OCI-LY7 (cell line): ENCODE data around the gene ABCD2. TPM values are rescaled to one million over a fixed set of nuclear protein-coding genes. Genes with fewer than 3 reads are reported as not detected.

ENCODE experiments used
- BruUV-seq: library from RNA; stranded (reverse); fragments of 400-500 nt; replicated peaks from 2 replicates; lab custom pipeline; 2021; lab: Mats Ljungman, UMichigan
- CTCF ChIA-PET: fragments of 300-600 bp; sonication (Branson Sonifier 250); formaldehyde crosslinking; loops from one replicate; lab custom pipeline; 2022; ENCODE audit warnings: antibody characterized with exemption; ENCODE audit not compliant: unreplicated experiment; lab: Charles Lee
- POLR2A ChIA-PET: fragments of 300-600 bp; sonication (Branson Sonifier 250); formaldehyde crosslinking; loops from one replicate; lab custom pipeline; 2022; ENCODE audit warnings: antibody characterized with exemption; lab: Charles Lee
- DNase-seq: peaks from one replicate; pipeline ENCODE4 v3.0.0-alpha.2; 2015; ENCODE audit warnings: low spot score
- H2AFZ ChIP-seq: fragments of 200-600 bp; sonication (generic), shearing (Covaris generic); 2 replicates; pipeline ENCODE4 v1.6.1; 2014; ENCODE audit warnings: mild to moderate bottlenecking, antibody characterized with exemption, low read length, moderate library complexity
- H3K27ac ChIP-seq: fragments of 200-600 bp; sonication (generic); 2 replicates; pipeline ENCODE4 v1.5.1; 2014; ENCODE audit warnings: mixed run types, low read depth, mild to moderate bottlenecking, moderate library complexity, low read length, inconsistent platforms; ENCODE audit not compliant: poor library complexity, severe bottlenecking
- H3K36me3 ChIP-seq: fragments of 200-600 bp; sonication (generic); 2 replicates; pipeline ENCODE4 v1.6.1; 2014; ENCODE audit warnings: mild to moderate bottlenecking, antibody characterized with exemption, low read length, moderate library complexity, mixed read lengths; ENCODE audit not compliant: insufficient read depth
- H3K4me1 ChIP-seq: fragments of 200-600 bp; sonication (generic); 2 replicates; pipeline ENCODE4 v1.5.1; 2014; ENCODE audit warnings: mild to moderate bottlenecking, low read length; ENCODE audit not compliant: insufficient read depth, poor library complexity, severe bottlenecking
- H3K4me2 ChIP-seq: fragments of 200-600 bp; sonication (generic); 2 replicates; pipeline ENCODE4 v1.6.1; 2014; ENCODE audit warnings: mild to moderate bottlenecking, low read length
- H3K4me3 ChIP-seq: fragments of 200-600 bp; sonication (generic); 2 replicates; pipeline ENCODE4 v1.5.1; 2014; ENCODE audit warnings: mild to moderate bottlenecking, low read depth, low read length; ENCODE audit not compliant: poor library complexity, severe bottlenecking
- H3K79me2 ChIP-seq: fragments of 200-600 bp; sonication (generic); 2 replicates; pipeline ENCODE4 v1.6.1; 2016; ENCODE audit warnings: low read depth, mild to moderate bottlenecking, low read length, moderate library complexity, mixed read lengths; ENCODE audit not compliant: insufficient read depth
- H3K9me2 ChIP-seq: fragments of 200-600 bp; sonication (generic); 2 replicates; pipeline ENCODE4 v1.6.1; 2016; ENCODE audit warnings: mild to moderate bottlenecking, low read length, mixed read lengths; ENCODE audit not compliant: insufficient read depth
- H3K9me3 ChIP-seq: fragments of 200-600 bp; sonication (generic); 2 replicates; pipeline ENCODE4 v1.6.1; 2014; ENCODE audit warnings: mild to moderate bottlenecking, mixed run types, low read length, mixed read lengths
- H4K20me1 ChIP-seq: fragments of 200-600 bp; sonication (generic); 2 replicates; pipeline ENCODE4 v1.6.1; 2014; ENCODE audit warnings: mild to moderate bottlenecking, antibody characterized with exemption, low read length, moderate library complexity, mixed read lengths; ENCODE audit not compliant: insufficient read depth
- EZH2phosphoT487 ChIP-seq: fragments of 200-600 bp; sonication (generic); IDR thresholded peaks from 2 replicates; pipeline ENCODE4 v1.6.1; 2018; ENCODE audit warnings: low read depth, borderline replicate concordance, mild to moderate bottlenecking, mixed run types, antibody characterized with exemption, low read length, moderate library complexity, mixed read lengths
- intact Hi-C: fragments of 100-400 bp; cut with micrococcal nuclease; formaldehyde crosslinking; loops from one replicate; pipeline ENCODE4 v1.10.0; 2022; ENCODE audit not compliant: unreplicated experiment
- total RNA-seq, 2 experiments: library from RNA; depleted of rRNA in 1 of 2; stranded (reverse); fragments of >200 nt in 1 of 2; shearing (Covaris generic) in 1 of 2; gene quantifications; 2 replicates each; pipeline ENCODE4 v1.2.3, GENCODE V29; 2014 to 2022
- TF ChIP-seq, protein P1 (sequence below): fragments of 200-600 bp; sonication (generic); conservative IDR thresholded peaks from 2 replicates; pipeline ENCODE4 v1.5.1; 2014; ENCODE audit warnings: mild to moderate bottlenecking, antibody characterized with exemption, low read length, moderate library complexity, mixed read lengths

ABCD2 gene
- total RNA-seq, 2 experiments from 2014 or later = 1.5 to 2.4 TPM

- ChIA-PET POLR2A (interaction anchor here (0.7 kb wide), 1 partner anchor 13 kb away, joined by 3 read pairs; no protein-coding TSS in a partner anchor), CTCF (no interaction called here)
- no TSS peak for BruUV-seq
- no peaks in the 10 kb centered on the region for H3K4me1 ChIP-seq
- no peak for DNase-seq
- H3K4me2 ChIP-seq = no peak overlapping the region
- H3K9me2 ChIP-seq = no peaks in the 10 kb centered on the region
- H3K79me2 ChIP-seq = no peaks in the 10 kb centered on the region
- no peaks in the 10 kb centered on the region for H3K9me3 ChIP-seq
- H3K4me3 ChIP-seq = no peak overlapping the region
- H4K20me1 ChIP-seq = no peaks in the 10 kb centered on the region
- no peak for TF ChIP-seq EZH2phosphoT487
- TF ChIP-seq, protein P1, sequence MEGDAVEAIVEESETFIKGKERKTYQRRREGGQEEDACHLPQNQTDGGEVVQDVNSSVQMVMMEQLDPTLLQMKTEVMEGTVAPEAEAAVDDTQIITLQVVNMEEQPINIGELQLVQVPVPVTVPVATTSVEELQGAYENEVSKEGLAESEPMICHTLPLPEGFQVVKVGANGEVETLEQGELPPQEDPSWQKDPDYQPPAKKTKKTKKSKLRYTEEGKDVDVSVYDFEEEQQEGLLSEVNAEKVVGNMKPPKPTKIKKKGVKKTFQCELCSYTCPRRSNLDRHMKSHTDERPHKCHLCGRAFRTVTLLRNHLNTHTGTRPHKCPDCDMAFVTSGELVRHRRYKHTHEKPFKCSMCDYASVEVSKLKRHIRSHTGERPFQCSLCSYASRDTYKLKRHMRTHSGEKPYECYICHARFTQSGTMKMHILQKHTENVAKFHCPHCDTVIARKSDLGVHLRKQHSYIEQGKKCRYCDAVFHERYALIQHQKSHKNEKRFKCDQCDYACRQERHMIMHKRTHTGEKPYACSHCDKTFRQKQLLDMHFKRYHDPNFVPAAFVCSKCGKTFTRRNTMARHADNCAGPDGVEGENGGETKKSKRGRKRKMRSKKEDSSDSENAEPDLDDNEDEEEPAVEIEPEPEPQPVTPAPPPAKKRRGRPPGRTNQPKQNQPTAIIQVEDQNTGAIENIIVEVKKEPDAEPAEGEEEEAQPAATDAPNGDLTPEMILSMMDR = no peak
- H3K27ac ChIP-seq = no peak overlapping the region
- no peak overlapping the region for H2AFZ ChIP-seq
- intact Hi-C loops = no loop called here
- no peaks in the 10 kb centered on the region for H3K36me3 ChIP-seq
These were observed 80.9 kb downstream of the ABCD2 start for GRCh38 chr12:39538679-39539104.

- no peaks in the 10 kb centered on the region for H3K79me2 ChIP-seq
- CTCF ChIA-PET = no interaction called here
- POLR2A ChIA-PET = interaction anchor here (0.6 to 0.7 kb wide), 2 partner anchors 17 to 156 kb away, joined by 3 to 5 read pairs; no protein-coding TSS in a partner anchor
- intact Hi-C loops = no loop called here
- no peak for DNase-seq
- no peak overlapping the region for H2AFZ ChIP-seq
- no peaks in the 10 kb centered on the region for H3K9me2 ChIP-seq
- no peak overlapping the region for H3K4me2 ChIP-seq
- no peaks in the 10 kb centered on the region for H3K36me3 ChIP-seq
- no TSS peak for BruUV-seq
- TF ChIP-seq, protein P1 = no peak
- TF ChIP-seq EZH2phosphoT487 = no peak
- no peak overlapping the region for H3K27ac ChIP-seq
- no peaks in the 10 kb centered on the region for H4K20me1 ChIP-seq
- H3K9me3 ChIP-seq = no peaks in the 10 kb centered on the region
- H3K4me1 ChIP-seq = no peaks in the 10 kb centered on the region
- H3K4me3 ChIP-seq = no peak overlapping the region
These were observed 85.7 kb downstream of the ABCD2 start for GRCh38 chr12:39533951-39534350.

- BruUV-seq = no TSS peak
These were observed 87.2 kb downstream of the ABCD2 start for GRCh38 chr12:39532448-39532847.

More at GRCh38 chr12:39532448-39532847, 87.2 kb downstream of the ABCD2 start:
- Histone ChIP-seq H3K4me2 (no peak overlapping the region), H3K4me3 (no peak overlapping the region), H2AFZ (no peak overlapping the region), H3K4me1 (no peaks in the 10 kb centered on the region), H3K9me3 (no peaks in the 10 kb centered on the region), H4K20me1 (no peaks in the 10 kb centered on the region), H3K79me2 (no peaks in the 10 kb centered on the region), H3K9me2 (no peaks in the 10 kb centered on the region), H3K27ac (no peak overlapping the region), H3K36me3 (no peaks in the 10 kb centered on the region)
- TF ChIP-seq, protein P1 = no peak
- TF ChIP-seq EZH2phosphoT487 = no peak
- intact Hi-C loops = no loop called here
- no peak for DNase-seq
- ChIA-PET CTCF (no interaction called here), POLR2A (no interaction called here)
